HEK293 (cell line): ENCODE measurements around the gene PRRG1.

Experiments used
- CTCF ChIA-PET: fragments of 350-600 bp; formaldehyde crosslinking; extraction: SDS; loops from one replicate; lab custom pipeline; 2021; ENCODE audit warnings: antibody characterized with exemption; lab: Yijun Ruan, JAX
- POLR2A ChIA-PET: fragments of 300-600 bp; formaldehyde crosslinking; extraction: SDS; loops from one replicate; lab custom pipeline; 2020; ENCODE audit warnings: antibody characterized with exemption, inconsistent platforms; lab: Yijun Ruan, JAX
- H3K27ac ChIP-seq: fragments of 200-500 bp; sonication (Bioruptor generic); 2 replicates; pipeline ENCODE4 v1.5.1; 2014; ENCODE audit warnings: low read depth, low read length, control low read depth, inconsistent platforms; ENCODE audit errors: extremely low read depth
- H3K36me3 ChIP-seq, 2 experiments: fragments of 200-500 bp in 1 of 2; sonication (Bioruptor generic) in 1 of 2; 1 replicate in 1 of 2; 2 replicates in 1 of 2; pipeline ENCODE4 v1.5.1; 2014 to 2017; ENCODE audit warnings: inconsistent platforms in 2 of 2, low read length in 2 of 2; ENCODE audit not compliant: control insufficient read depth in 2 of 2, insufficient read depth in 1 of 2
- H3K4me1 ChIP-seq: fragments of 200-500 bp; sonication (Bioruptor generic); 2 replicates; pipeline ENCODE4 v1.5.1; 2014; ENCODE audit warnings: mild to moderate bottlenecking, low read length, inconsistent platforms; ENCODE audit not compliant: control insufficient read depth, insufficient read depth
- H3K4me3 ChIP-seq: 2 replicates; pipeline ENCODE4 v1.5.1; 2011; ENCODE audit warnings: low read depth, mild to moderate bottlenecking, control low read depth, low read length, moderate library complexity
- H3K9me3 ChIP-seq: fragments of 200-500 bp; sonication (Bioruptor generic); 2 replicates; pipeline ENCODE4 v1.5.1; 2014; ENCODE audit warnings: low read depth, low read length, inconsistent platforms; ENCODE audit not compliant: control insufficient read depth, insufficient read depth
- IKZF3 ChIP-seq: fragments of 450-650 bp; IDR thresholded peaks from 2 replicates; pipeline ENCODE4 v1.5.0; 2018; ENCODE audit warnings: missing biosample characterization, mild to moderate bottlenecking, missing genetic modification characterization, moderate library complexity
- MEIS1 ChIP-seq: sonication (generic); formaldehyde crosslinking; IDR thresholded peaks from 2 replicates; pipeline ENCODE4 v1.8.1; 2022; ENCODE audit warnings: missing genetic modification reagents, mild to moderate bottlenecking, borderline replicate concordance
- MZF1 ChIP-seq: fragments of 450-650 bp; formaldehyde crosslinking; IDR thresholded peaks from 2 replicates; pipeline ENCODE4 v1.5.1; 2017; ENCODE audit warnings: missing biosample characterization, missing genetic modification characterization, borderline replicate concordance
- SETDB1 ChIP-seq: IDR thresholded peaks from one replicate; pipeline ENCODE4 v1.6.1; 2017; ENCODE audit warnings: mild to moderate bottlenecking, low read length, moderate library complexity, mixed read lengths; ENCODE audit not compliant: insufficient read length
- SP3 ChIP-seq: fragments of 450-650 bp; formaldehyde crosslinking; IDR thresholded peaks from 2 replicates; pipeline ENCODE4 v1.5.1; 2016; ENCODE audit warnings: missing biosample characterization, missing genetic modification characterization
- ZBTB44 ChIP-seq: fragments of 450-650 bp; IDR thresholded peaks from 2 replicates; pipeline ENCODE4 v1.5.1; 2018; ENCODE audit warnings: missing biosample characterization, mild to moderate bottlenecking, missing genetic modification characterization
- ZNF10 ChIP-seq: fragments of 450-650 bp; formaldehyde crosslinking; IDR thresholded peaks from 2 replicates; pipeline ENCODE4 v1.5.1; 2017; ENCODE audit warnings: missing biosample characterization, missing genetic modification characterization
- ZNF132 ChIP-seq: fragments of 450-650 bp; formaldehyde crosslinking; IDR thresholded peaks from 2 replicates; pipeline ENCODE4 v1.5.1; 2017; ENCODE audit warnings: missing biosample characterization, missing genetic modification characterization, borderline replicate concordance
- ZNF16 ChIP-seq: fragments of 450-650 bp; formaldehyde crosslinking; IDR thresholded peaks from 2 replicates; pipeline ENCODE4 v1.5.1; 2016; ENCODE audit warnings: low read depth, missing biosample characterization, missing genetic modification characterization
- ZNF223 ChIP-seq: fragments of 450-650 bp; formaldehyde crosslinking; IDR thresholded peaks from 2 replicates; pipeline ENCODE4 v1.5.1; 2016; ENCODE audit warnings: missing biosample characterization, missing genetic modification characterization
- ZNF24 ChIP-seq: fragments of 450-650 bp; formaldehyde crosslinking; IDR thresholded peaks from 2 replicates; pipeline ENCODE4 v1.5.1; 2016; ENCODE audit warnings: missing biosample characterization, missing genetic modification characterization
- ZNF26 ChIP-seq: fragments of 450-650 bp; formaldehyde crosslinking; IDR thresholded peaks from 2 replicates; pipeline ENCODE4 v1.5.1; 2016; ENCODE audit warnings: missing biosample characterization, missing genetic modification characterization
- ZNF274 ChIP-seq, 2 experiments: fragments of 200-500 bp in 1 of 2; fragments of 450-650 bp in 1 of 2; sonication (Bioruptor generic) in 1 of 2; formaldehyde crosslinking in 1 of 2; IDR thresholded peaks; 2 replicates each; pipeline versions ENCODE4 v1.5.1 to v1.6.1; 2014 to 2016; ENCODE audit warnings: borderline replicate concordance in 1 of 2, inconsistent platforms in 1 of 2, low read length in 1 of 2, missing biosample characterization in 1 of 2, missing genetic modification characterization in 1 of 2
- ZNF292 ChIP-seq: fragments of 450-650 bp; formaldehyde crosslinking; IDR thresholded peaks from 2 replicates; pipeline ENCODE4 v1.5.1; 2016; ENCODE audit warnings: low read depth, missing biosample characterization, missing genetic modification characterization, borderline replicate concordance
- ZNF302 ChIP-seq: fragments of 450-650 bp; formaldehyde crosslinking; IDR thresholded peaks from 2 replicates; pipeline ENCODE4 v1.5.1; 2016; ENCODE audit warnings: missing biosample characterization, missing genetic modification characterization, low read depth
- ZNF350 ChIP-seq: fragments of 450-650 bp; formaldehyde crosslinking; IDR thresholded peaks from 2 replicates; pipeline ENCODE4 v1.5.0; 2017; ENCODE audit warnings: missing biosample characterization, mild to moderate bottlenecking, missing genetic modification characterization
- ZNF391 ChIP-seq: fragments of 450-650 bp; formaldehyde crosslinking; IDR thresholded peaks from 2 replicates; pipeline ENCODE4 v1.5.1; 2016; ENCODE audit warnings: low read depth, missing biosample characterization, missing genetic modification characterization, borderline replicate concordance
- ZNF521 ChIP-seq: fragments of 450-650 bp; formaldehyde crosslinking; IDR thresholded peaks from 2 replicates; pipeline ENCODE4 v1.5.1; 2017; ENCODE audit warnings: missing biosample characterization, mild to moderate bottlenecking, missing genetic modification characterization
- ZNF596 ChIP-seq: fragments of 450-650 bp; IDR thresholded peaks from 2 replicates; pipeline ENCODE4 v1.5.0; 2018; ENCODE audit warnings: missing biosample characterization, mild to moderate bottlenecking, missing genetic modification characterization, moderate library complexity
- ZNF76 ChIP-seq: fragments of 450-650 bp; formaldehyde crosslinking; IDR thresholded peaks from 2 replicates; pipeline ENCODE4; 2016; ENCODE audit warnings: low read depth, missing biosample characterization, missing genetic modification characterization, borderline replicate concordance
- ZNF792 ChIP-seq: fragments of 450-650 bp; formaldehyde crosslinking; IDR thresholded peaks from 2 replicates; pipeline ENCODE4 v1.5.1; 2016; ENCODE audit warnings: missing biosample characterization, missing genetic modification characterization
- ZNF837 ChIP-seq: fragments of 450-650 bp; formaldehyde crosslinking; IDR thresholded peaks from 2 replicates; pipeline ENCODE4 v1.5.1; 2016; ENCODE audit warnings: missing biosample characterization, missing genetic modification characterization
- ZSCAN18 ChIP-seq: fragments of 450-650 bp; formaldehyde crosslinking; IDR thresholded peaks from 2 replicates; pipeline ENCODE4 v1.5.1; 2016; ENCODE audit warnings: missing biosample characterization, missing genetic modification characterization
- TF ChIP-seq, protein P1 (sequence below): fragments of 450-650 bp; formaldehyde crosslinking; IDR thresholded peaks from 2 replicates; pipeline ENCODE4 v1.5.1; 2016; ENCODE audit warnings: missing biosample characterization, missing genetic modification characterization
- TF ChIP-seq, protein P2 (sequence below): IDR thresholded peaks from 2 replicates; pipeline ENCODE4 v1.6.1; 2011; ENCODE audit warnings: mild to moderate bottlenecking, low read depth, low read length, borderline replicate concordance

The PRRG1 gene

DNA sequence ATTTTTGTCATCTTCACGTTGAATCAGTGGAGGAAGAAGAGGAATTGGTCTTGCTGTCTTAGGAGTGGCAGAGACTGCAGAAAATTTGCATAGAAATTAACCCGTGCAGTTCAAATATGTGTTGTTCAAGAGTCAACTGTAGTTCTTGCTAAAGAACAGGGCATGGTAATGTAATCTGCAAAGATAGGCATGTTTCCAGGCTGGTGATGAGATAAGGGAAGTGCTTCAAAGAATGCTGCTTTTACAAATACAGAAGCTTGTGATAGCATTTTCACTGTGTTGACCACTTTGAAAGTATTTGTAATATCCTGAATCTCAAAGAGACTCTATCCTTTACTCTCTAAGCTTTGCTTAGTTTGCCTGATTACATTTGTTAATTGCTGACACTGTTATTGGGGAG is 60.1 kb downstream of the PRRG1 start (continued):
- TF ChIP-seq ZNF132 (tag by site-specific recombination): no peak

- Histone ChIP-seq H3K27ac (no peak overlapping the region), H3K4me3 (no peak overlapping the region), H3K4me1 (no peaks in the 10 kb centered on the region; the same call in 1 of the 2 replicates)
- POLR2A ChIA-PET: no interaction called here
- TF ChIP-seq SP3 (tag by site-specific recombination) (no peak), ZNF26 (tag by site-specific recombination) (no peak), MZF1 (no peak), SETDB1 (no peak), ZNF10 (tag by site-specific recombination) (no peak), MEIS1 (no peak), ZNF274 (IDR thresholded peaks at IDR 0.05; ENCODE audit: low read length) (no peak), ZNF274 (tag by site-specific recombination; IDR thresholded peaks at IDR 0.05; ENCODE audit: borderline replicate concordance) (no peak), ZSCAN18 (tag by site-specific recombination) (no peak), IKZF3 (tag by site-specific recombination) (no peak), ZNF302 (no peak), ZNF76 (tag by site-specific recombination) (no peak), ZNF16 (tag by site-specific recombination) (no peak), ZNF24 (tag by site-specific recombination) (no peak), ZNF132 (tag by site-specific recombination) (no peak)
- TF ChIP-seq, all 188 proteins: peak for 0
- no peaks in the 10 kb centered on the region for H3K9me3 ChIP-seq
- no peaks in the 10 kb centered on the region for H3K36me3 ChIP-seq
- CTCF ChIA-PET: no interaction called here
Observed at GRCh38 chrX:37420185-37420584, 71.0 kb downstream of the PRRG1 start.

DNA sequence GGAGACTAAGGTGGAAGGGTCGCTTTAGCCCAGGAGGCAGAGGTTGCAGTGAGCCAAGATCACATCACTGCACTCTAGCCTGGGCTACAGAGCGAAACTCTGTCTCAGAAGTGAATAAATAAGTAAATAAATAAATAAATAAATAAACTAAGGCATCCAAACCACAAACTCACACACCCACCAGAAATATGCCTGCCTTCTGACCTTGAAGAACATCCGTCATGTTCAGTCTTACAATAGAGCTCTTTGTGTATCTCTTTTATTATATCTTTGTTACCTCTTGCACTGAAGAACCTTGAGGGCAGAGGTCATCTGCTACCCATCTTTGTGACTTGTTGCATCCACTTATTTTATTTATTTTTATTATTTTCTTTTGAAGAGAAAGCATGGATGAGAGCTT is 71.6 kb downstream of the PRRG1 start:
- no peaks in the 10 kb centered on the region; the same call in 1 of the 2 replicates for H3K4me1 ChIP-seq
- no peak overlapping the region for H3K27ac ChIP-seq
- no peaks in the 10 kb centered on the region for H3K36me3 ChIP-seq
- CTCF ChIA-PET: no interaction called here
- no peak overlapping the region for H3K4me3 ChIP-seq
- H3K9me3 ChIP-seq: no peaks in the 10 kb centered on the region
- POLR2A ChIA-PET: no interaction called here
- TF ChIP-seq ZSCAN18 (tag by site-specific recombination) (no peak), ZNF521 (no peak), ZNF292 (tag by site-specific recombination) (no peak), ZNF837 (tag by site-specific recombination) (no peak), ZNF24 (tag by site-specific recombination) (no peak), ZNF223 (no peak), ZNF596 (tag by site-specific recombination) (no peak), ZBTB44 (tag by site-specific recombination) (no peak), ZNF391 (tag by site-specific recombination) (no peak), ZNF792 (tag by site-specific recombination) (no peak), ZNF350 (no peak)
- TF ChIP-seq, protein P1, sequence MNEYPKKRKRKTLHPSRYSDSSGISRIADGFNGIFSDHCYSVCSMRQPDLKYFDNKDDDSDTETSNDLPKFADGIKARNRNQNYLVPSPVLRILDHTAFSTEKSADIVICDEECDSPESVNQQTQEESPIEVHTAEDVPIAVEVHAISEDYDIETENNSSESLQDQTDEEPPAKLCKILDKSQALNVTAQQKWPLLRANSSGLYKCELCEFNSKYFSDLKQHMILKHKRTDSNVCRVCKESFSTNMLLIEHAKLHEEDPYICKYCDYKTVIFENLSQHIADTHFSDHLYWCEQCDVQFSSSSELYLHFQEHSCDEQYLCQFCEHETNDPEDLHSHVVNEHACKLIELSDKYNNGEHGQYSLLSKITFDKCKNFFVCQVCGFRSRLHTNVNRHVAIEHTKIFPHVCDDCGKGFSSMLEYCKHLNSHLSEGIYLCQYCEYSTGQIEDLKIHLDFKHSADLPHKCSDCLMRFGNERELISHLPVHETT (tag by site-specific recombination): no peak
- TF ChIP-seq, protein P2, sequence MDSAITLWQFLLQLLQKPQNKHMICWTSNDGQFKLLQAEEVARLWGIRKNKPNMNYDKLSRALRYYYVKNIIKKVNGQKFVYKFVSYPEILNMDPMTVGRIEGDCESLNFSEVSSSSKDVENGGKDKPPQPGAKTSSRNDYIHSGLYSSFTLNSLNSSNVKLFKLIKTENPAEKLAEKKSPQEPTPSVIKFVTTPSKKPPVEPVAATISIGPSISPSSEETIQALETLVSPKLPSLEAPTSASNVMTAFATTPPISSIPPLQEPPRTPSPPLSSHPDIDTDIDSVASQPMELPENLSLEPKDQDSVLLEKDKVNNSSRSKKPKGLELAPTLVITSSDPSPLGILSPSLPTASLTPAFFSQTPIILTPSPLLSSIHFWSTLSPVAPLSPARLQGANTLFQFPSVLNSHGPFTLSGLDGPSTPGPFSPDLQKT: no peak
